Fibroblast of lung (primary cell): ENCODE data around the gene ALAS1. TPM values are rescaled to one million over a fixed set of nuclear protein-coding genes. Genes with fewer than 3 reads are reported as not detected.

ENCODE experiments used
- DNase-seq, 2 donors: peaks; one replicate each; pipeline versions ENCODE4 v3.0.0 to v3.0.0-alpha.2; 2010; ENCODE audit warnings: low read depth in 2 of 2
- H2AFZ ChIP-seq: 2 replicates; pipeline ENCODE4 v1.5.1; 2012; ENCODE audit warnings: low read length, control low read depth, inconsistent platforms
- H3K27ac ChIP-seq: 2 replicates; pipeline ENCODE4 v1.5.1; 2011; ENCODE audit warnings: low read length, control low read depth; ENCODE audit not compliant: insufficient read depth
- H3K27me3 ChIP-seq: 2 replicates; pipeline ENCODE4 v1.5.1; 2011; ENCODE audit warnings: mild to moderate bottlenecking, low read length; ENCODE audit not compliant: control insufficient read depth, insufficient read depth
- H3K36me3 ChIP-seq: 2 replicates; pipeline ENCODE4 v1.5.1; 2011; ENCODE audit warnings: low read length; ENCODE audit not compliant: control insufficient read depth, insufficient read depth
- H3K4me1 ChIP-seq: 2 replicates; pipeline ENCODE4 v1.5.1; 2011; ENCODE audit warnings: low read length; ENCODE audit not compliant: control insufficient read depth, insufficient read depth; ENCODE audit errors: extremely low read depth
- H3K4me2 ChIP-seq: 2 replicates; pipeline ENCODE4 v1.5.1; 2011; ENCODE audit warnings: low read length, control low read depth; ENCODE audit not compliant: insufficient read depth; ENCODE audit errors: extremely low read depth
- H3K4me3 ChIP-seq, 4 experiments: fragments of 200-600 bp in 1 of 4; sonication (generic) in 1 of 4; replicated peaks in 1 of 4; 2 replicates each; pipeline ENCODE4 v1.5.1; 2011 to 2016; ENCODE audit warnings: low read length in 4 of 4, low read depth in 3 of 4, mild to moderate bottlenecking in 3 of 4, control low read depth in 2 of 4, inconsistent platforms in 1 of 4, mixed read lengths in 1 of 4; ENCODE audit not compliant: insufficient read depth in 1 of 4; ENCODE audit errors: control extremely low read depth in 1 of 4
- H3K79me2 ChIP-seq: 2 replicates; pipeline ENCODE4 v1.5.1; 2012; ENCODE audit warnings: mild to moderate bottlenecking, low read length, inconsistent platforms; ENCODE audit not compliant: control insufficient read depth, insufficient read depth
- H3K9ac ChIP-seq: 2 replicates; pipeline ENCODE4 v1.5.1; 2011; ENCODE audit warnings: mild to moderate bottlenecking, low read length, control low read depth; ENCODE audit not compliant: insufficient read depth
- H3K9me3 ChIP-seq: 2 replicates; pipeline ENCODE4 v1.5.1; 2012; ENCODE audit warnings: low read depth, low read length; ENCODE audit not compliant: control insufficient read depth, insufficient read depth
- H4K20me1 ChIP-seq: 2 replicates; pipeline ENCODE4 v1.5.1; 2011; ENCODE audit warnings: low read length; ENCODE audit not compliant: control insufficient read depth, insufficient read depth; ENCODE audit errors: extremely low read depth
- EZH2 ChIP-seq: IDR thresholded peaks from 2 replicates; pipeline ENCODE4 v1.5.1; 2012; ENCODE audit warnings: low read length, control low read depth, mild to moderate bottlenecking; ENCODE audit errors: missing control alignments
- polyA plus RNA-seq, 2 donors: library from polyadenylated mRNA; depleted of rRNA in 1 of 2; stranded (reverse) in 1 of 2; unstranded in 1 of 2; fragments of >200 nt; gene quantifications; 2 replicates each; pipeline ENCODE4 v1.2.1, GENCODE V29; 2011 to 2012; ENCODE audit warnings: missing spikeins in 1 of 2
- total RNA-seq: library from RNA; depleted of rRNA; stranded (reverse); fragments of >200 nt; gene quantifications from 2 replicates; pipeline ENCODE4 v1.2.1, GENCODE V29; 2014
- TF ChIP-seq, protein P1 (sequence below), 2 donors: IDR thresholded peaks in 1 of 2; conservative IDR thresholded peaks in 1 of 2; 1 replicate in 1 of 2; 2 replicates in 1 of 2; pipeline ENCODE4 v1.5.1; 2011 to 2012; ENCODE audit warnings: low read length in 2 of 2, control low read depth in 1 of 2, inconsistent platforms in 1 of 2, low read depth in 1 of 2, mild to moderate bottlenecking in 1 of 2

ALAS1 gene
- total and polyA plus RNA-seq, 2 donors (not counting 1 experiment from before 2014, with no cell fraction given) = 60.9 to 61.8 TPM

DNA sequence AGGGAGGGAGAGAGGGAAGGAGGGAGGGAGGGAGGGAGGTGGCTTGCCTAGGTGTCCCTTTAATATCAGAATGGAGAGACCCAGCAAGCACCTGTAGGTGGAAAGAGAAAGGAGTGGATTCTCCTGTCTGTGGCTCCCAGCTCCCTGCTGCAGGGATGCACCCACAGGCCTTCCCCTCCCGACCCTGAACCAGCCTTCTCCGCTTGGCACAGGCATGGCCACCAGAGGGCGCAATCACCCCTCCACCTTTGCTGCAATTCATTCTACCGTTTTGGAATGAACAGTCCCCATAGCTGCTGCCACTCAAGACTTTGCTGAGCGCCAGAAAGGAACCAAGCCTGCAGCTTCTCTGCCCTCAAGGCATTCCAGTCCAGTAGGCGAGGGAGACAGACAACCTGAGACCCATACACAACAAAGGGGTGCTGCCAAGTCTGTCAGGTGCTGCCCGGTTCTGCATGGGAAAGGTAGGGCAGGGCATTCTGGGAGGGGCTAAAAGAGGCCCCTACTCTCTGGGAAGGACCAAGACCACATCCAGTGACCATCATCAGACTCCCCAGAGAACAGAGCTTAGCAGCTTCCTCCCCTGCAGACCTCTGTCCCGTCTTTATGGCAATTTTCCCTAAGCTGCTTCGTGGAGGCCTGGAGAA lies 22.5 kb downstream of the ALAS1 start:
- peak; percentile 37 to 72 for DNase-seq

DNA sequence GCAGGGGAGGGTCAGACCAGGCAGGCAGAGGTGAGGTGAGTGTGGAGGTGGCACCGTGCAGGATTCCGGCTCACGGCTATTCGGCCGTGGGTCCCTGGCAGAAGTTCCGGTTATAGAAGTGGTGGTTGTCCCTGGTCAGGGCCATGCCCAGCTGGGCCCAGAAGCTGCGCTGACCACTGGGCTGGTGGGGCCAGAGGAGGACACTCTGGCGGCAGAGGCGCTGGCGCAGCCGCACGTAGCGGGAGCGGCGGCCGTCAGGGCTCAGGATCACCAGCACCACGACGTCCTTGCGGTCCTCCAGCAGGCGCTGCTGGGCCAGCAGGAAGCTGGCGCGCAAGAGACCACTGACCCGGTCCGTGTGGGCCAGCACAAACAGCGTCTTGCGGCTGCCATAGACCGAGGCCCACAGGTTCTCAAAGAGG lies 23.2 kb downstream of the ALAS1 start:
- no peaks in the 10 kb centered on the region for H3K9me3 ChIP-seq
- no peak for TF ChIP-seq EZH2
- TF ChIP-seq, protein P1, sequence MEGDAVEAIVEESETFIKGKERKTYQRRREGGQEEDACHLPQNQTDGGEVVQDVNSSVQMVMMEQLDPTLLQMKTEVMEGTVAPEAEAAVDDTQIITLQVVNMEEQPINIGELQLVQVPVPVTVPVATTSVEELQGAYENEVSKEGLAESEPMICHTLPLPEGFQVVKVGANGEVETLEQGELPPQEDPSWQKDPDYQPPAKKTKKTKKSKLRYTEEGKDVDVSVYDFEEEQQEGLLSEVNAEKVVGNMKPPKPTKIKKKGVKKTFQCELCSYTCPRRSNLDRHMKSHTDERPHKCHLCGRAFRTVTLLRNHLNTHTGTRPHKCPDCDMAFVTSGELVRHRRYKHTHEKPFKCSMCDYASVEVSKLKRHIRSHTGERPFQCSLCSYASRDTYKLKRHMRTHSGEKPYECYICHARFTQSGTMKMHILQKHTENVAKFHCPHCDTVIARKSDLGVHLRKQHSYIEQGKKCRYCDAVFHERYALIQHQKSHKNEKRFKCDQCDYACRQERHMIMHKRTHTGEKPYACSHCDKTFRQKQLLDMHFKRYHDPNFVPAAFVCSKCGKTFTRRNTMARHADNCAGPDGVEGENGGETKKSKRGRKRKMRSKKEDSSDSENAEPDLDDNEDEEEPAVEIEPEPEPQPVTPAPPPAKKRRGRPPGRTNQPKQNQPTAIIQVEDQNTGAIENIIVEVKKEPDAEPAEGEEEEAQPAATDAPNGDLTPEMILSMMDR (conservative IDR thresholded peaks at IDR 0.05 in 1 of 2, IDR thresholded peaks at IDR 0.05 in 1 of 2; ENCODE audit: low read depth in 1 of 2, low read length in 2 of 2) = no peak
- no peak overlapping the region for H3K4me3 ChIP-seq

More for the DNA sequence above, 22.5 kb downstream of the ALAS1 start:
- H3K27ac ChIP-seq = no peak overlapping the region
- no peaks in the 10 kb centered on the region for H4K20me1 ChIP-seq
- no peak overlapping the region for H3K4me2 ChIP-seq
- no peak overlapping the region for H3K9ac ChIP-seq
- H3K4me1 ChIP-seq = peaks cover 9% of the 10 kb centered on the region
- no peak for TF ChIP-seq EZH2
- TF ChIP-seq, protein P1 (conservative IDR thresholded peaks at IDR 0.05 in 1 of 2, IDR thresholded peaks at IDR 0.05 in 1 of 2; ENCODE audit: low read depth in 1 of 2, low read length in 2 of 2) = peak; percentile 90 to 95
- H3K9me3 ChIP-seq = no peaks in the 10 kb centered on the region
- no peaks in the 10 kb centered on the region for H3K79me2 ChIP-seq
- no peaks in the 10 kb centered on the region for H3K27me3 ChIP-seq
- H3K4me3 ChIP-seq = no peak overlapping the region
- H3K36me3 ChIP-seq = no peaks in the 10 kb centered on the region
- no peak overlapping the region for H2AFZ ChIP-seq

DNA sequence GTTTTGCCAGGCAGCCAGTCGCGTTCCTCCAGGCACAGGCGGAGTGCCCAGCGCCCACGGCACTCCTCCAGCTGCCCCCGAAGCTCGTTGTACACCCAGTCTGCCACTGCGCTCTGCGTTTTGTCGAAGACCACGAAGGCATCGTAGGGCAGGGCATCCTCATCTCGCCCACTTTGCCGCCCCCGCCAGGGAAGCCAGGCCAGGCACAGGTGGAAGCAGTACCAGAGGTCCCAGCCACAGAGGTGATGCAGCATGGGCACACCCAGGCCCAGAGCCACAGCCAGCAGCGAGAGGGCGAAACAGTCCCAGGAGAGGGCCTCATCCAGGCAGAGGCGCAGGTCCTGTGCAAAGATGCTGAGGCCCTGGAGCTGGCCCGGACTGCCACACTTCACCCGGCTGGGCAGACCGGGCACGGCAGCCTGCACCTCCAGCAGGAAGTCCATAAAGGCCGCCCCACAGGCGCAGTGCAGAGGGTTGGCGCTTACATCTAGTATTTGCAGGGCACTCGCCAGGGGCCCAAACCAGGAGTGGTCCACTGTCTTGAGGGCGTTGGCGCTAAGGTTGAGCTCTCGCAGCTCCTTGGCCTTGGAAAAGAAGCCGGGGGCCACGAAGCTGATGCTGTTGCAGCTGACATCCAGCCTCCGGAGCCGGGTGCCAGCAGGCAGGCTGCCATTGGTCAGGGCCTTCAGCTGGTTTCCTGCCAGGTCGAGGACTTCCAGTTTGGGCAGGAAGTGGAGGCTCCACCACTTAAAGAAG lies 23.8 kb downstream of the ALAS1 start:
- no peaks in the 10 kb centered on the region for H3K27me3 ChIP-seq

More for the DNA sequence above, 23.2 kb downstream of the ALAS1 start:
- Histone ChIP-seq H3K4me1 (peaks cover 9% of the 10 kb centered on the region), H4K20me1 (no peaks in the 10 kb centered on the region), H3K27me3 (no peaks in the 10 kb centered on the region), H3K9ac (no peak overlapping the region), H3K4me2 (no peak overlapping the region), H3K27ac (no peak overlapping the region), H3K36me3 (no peaks in the 10 kb centered on the region), H2AFZ (no peak overlapping the region), H3K79me2 (no peaks in the 10 kb centered on the region)
- no peak for DNase-seq

More for the DNA sequence above, 23.8 kb downstream of the ALAS1 start:
- H3K27ac ChIP-seq = no peak overlapping the region
- no peak overlapping the region for H3K4me3 ChIP-seq
- peaks cover 5% of the 10 kb centered on the region for H3K4me1 ChIP-seq
- no peaks in the 10 kb centered on the region for H3K36me3 ChIP-seq
- no peak overlapping the region for H3K9ac ChIP-seq
- no peak overlapping the region for H2AFZ ChIP-seq
- no peaks in the 10 kb centered on the region for H3K9me3 ChIP-seq
- no peak overlapping the region for H3K4me2 ChIP-seq
- TF ChIP-seq EZH2 = no peak
- TF ChIP-seq, protein P1 (conservative IDR thresholded peaks at IDR 0.05 in 1 of 2, IDR thresholded peaks at IDR 0.05 in 1 of 2; ENCODE audit: low read depth in 1 of 2, low read length in 2 of 2) = no peak
- no peaks in the 10 kb centered on the region for H3K79me2 ChIP-seq
- H4K20me1 ChIP-seq = no peaks in the 10 kb centered on the region
- DNase-seq = no peak
